Stomach smooth muscle (tissue), 2 donors: ENCODE data around the gene GLIS1.

Experiments used
- H3K27ac ChIP-seq: one replicate; pipeline ENCODE4 v1.7.0; 2013; ENCODE audit warnings: mild to moderate bottlenecking, low read length, inconsistent platforms
- H3K27me3 ChIP-seq, 2 donors: one replicate each; pipeline ENCODE4 v1.7.0; 2013; ENCODE audit warnings: low read length in 2 of 2; ENCODE audit not compliant: insufficient read depth in 2 of 2, control insufficient read depth in 1 of 2
- H3K36me3 ChIP-seq, 2 donors: one replicate each; pipeline ENCODE4 v1.7.0; 2013; ENCODE audit warnings: low read length in 2 of 2; ENCODE audit not compliant: control insufficient read depth in 2 of 2, insufficient read depth in 2 of 2
- H3K4me1 ChIP-seq: one replicate; pipeline ENCODE4 v1.7.0; 2013; ENCODE audit warnings: low read length; ENCODE audit not compliant: control insufficient read depth, insufficient read depth
- H3K4me3 ChIP-seq, 2 donors: one replicate each; pipeline ENCODE4 v1.7.0; 2013; ENCODE audit warnings: low read length in 2 of 2
- H3K9ac ChIP-seq, 2 donors: one replicate each; pipeline ENCODE4 v1.7.0; 2013; ENCODE audit warnings: low read length in 2 of 2, mild to moderate bottlenecking in 1 of 2
- H3K9me3 ChIP-seq, 2 donors: one replicate each; pipeline ENCODE4 v1.7.0; 2013; ENCODE audit warnings: low read length in 2 of 2; ENCODE audit not compliant: control insufficient read depth in 2 of 2
- donor health status: healthy.
- donor health status: Pancreatic carcinoma.

The GLIS1 gene

DNA sequence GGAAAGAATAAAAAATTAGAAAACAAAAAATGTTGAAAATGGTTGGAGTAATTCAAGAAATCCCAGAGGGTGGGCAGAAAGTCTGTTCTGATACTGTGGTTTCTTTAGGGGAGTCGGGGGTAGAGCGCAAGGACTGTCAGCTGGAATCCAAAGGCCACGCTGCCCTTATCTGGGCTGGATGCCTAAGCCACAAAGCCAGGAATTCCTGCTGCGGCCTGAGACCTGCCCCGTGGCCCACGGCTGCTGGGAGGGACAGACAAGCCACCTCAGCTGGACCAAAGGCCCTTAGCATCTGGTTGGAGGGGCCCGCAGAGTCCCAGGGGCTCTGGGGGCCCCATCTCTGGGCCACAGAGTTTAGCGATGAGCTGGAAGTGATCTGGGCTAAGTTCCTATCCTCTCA, 219.5 kb downstream of the GLIS1 start:
- Histone ChIP-seq H3K4me1 (peaks cover 4% of the 10 kb centered on the region), H3K27ac (no peak overlapping the region), H3K36me3 (no peaks in the 10 kb centered on the region), H3K27me3 (no peaks in the 10 kb centered on the region), H3K9ac (no peak overlapping the region), H3K4me3 (no peak overlapping the region), H3K9me3 (no peaks in the 10 kb centered on the region)

DNA sequence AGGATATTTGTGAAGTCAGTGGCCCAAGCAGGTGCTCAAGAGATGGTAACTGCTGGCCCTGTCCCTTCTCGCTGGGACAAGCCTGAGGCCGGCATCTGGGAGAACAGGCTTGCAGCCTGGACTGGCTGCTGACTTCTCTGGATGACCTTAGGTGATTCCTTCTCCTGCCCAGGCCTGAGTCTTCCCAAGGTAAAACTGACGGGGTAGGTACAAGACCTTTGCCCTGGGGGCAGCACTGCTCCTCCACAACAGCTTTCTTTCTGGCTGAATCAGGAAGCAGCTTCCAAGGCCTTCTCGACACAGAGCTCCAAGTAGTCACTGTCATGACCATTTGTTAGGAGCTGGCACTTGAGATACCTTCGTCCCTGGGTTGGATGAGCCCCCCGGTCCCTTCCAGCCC, 220.2 kb downstream of the GLIS1 start:
- Histone ChIP-seq H3K9me3 (no peaks in the 10 kb centered on the region), H3K9ac (no peak overlapping the region), H3K27me3 (no peaks in the 10 kb centered on the region), H3K36me3 (no peaks in the 10 kb centered on the region), H3K27ac (no peak overlapping the region), H3K4me3 (no peak overlapping the region), H3K4me1 (peaks cover 2% of the 10 kb centered on the region)

DNA sequence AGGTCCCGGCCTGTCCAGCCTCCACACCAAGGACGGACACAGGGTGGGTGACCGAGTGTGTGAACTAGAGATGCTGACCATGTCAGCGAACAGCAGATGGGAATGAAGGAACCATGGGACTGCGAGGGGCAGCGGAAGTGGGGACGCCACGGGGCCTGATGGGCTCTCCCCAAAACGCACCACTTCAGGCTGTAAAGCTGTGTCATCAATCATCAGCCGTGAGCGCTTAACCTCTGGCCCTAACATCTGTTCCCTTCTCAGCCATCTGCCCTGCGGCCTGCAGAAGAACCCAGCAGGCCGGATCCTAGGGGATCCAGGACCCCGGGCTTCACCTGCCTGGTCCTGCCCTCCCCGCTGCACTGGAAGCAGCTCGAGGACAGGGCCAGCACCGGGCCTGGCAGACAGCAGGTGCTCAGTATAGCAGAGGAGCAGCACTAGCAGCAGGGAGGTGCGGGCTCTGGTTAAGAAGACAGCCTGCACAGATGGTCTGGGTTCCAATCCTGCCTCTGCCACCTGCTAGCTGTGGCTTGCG, 221.1 kb downstream of the GLIS1 start:
- Histone ChIP-seq H3K9ac (no peak overlapping the region), H3K36me3 (no peaks in the 10 kb centered on the region), H3K4me1 (peaks cover 2% of the 10 kb centered on the region), H3K4me3 (no peak overlapping the region), H3K27ac (no peak overlapping the region), H3K27me3 (no peaks in the 10 kb centered on the region), H3K9me3 (no peaks in the 10 kb centered on the region)

DNA sequence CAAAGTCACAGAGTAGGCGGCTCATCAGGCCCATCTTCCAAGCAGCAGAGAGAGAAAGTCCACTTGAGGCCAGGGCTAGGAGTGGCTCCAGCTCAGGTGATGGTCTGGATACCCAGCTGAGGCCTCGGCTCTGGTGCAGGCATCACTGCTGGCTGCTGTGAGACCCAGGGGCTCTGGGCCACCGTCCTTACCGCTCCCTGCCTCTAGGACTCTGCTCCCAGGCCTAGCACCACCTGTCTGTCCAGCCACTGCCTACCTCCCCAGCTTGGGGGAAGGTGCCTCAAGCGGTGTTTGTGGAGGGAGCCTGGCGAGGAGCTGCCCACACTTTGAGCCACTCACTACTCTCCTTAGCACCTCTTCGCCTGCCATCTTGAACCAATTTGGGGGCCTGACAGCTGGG, 221.9 kb downstream of the GLIS1 start:
- Histone ChIP-seq H3K4me1 (peaks cover 2% of the 10 kb centered on the region), H3K27ac (no peak overlapping the region), H3K9ac (no peak overlapping the region), H3K9me3 (no peaks in the 10 kb centered on the region), H3K27me3 (no peaks in the 10 kb centered on the region), H3K36me3 (no peaks in the 10 kb centered on the region), H3K4me3 (no peak overlapping the region)

DNA sequence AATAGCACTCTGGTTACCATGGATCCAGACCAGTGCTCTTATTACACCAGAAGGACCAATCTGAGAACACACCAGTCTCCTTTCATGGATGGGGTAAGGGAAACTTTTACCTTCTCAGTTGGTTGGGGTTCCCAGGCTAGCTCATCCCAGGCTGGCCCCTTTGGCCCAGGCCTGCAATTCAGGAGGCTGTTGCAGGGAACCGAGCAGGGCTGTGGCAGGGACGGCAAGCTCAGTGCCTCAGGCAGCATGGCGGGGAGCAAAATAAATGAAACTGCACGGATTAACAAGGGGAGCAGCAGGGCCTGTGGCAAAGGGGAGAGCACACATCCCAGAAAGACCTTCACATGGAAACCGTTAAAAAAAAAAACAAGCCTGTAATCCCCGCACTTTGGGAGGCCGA, 222.8 kb downstream of the GLIS1 start:
- Histone ChIP-seq H3K4me1 (peaks cover 7% of the 10 kb centered on the region), H3K36me3 (no peaks in the 10 kb centered on the region), H3K27ac (no peak overlapping the region), H3K4me3 (no peak overlapping the region), H3K27me3 (no peaks in the 10 kb centered on the region), H3K9me3 (no peaks in the 10 kb centered on the region), H3K9ac (no peak overlapping the region)

DNA sequence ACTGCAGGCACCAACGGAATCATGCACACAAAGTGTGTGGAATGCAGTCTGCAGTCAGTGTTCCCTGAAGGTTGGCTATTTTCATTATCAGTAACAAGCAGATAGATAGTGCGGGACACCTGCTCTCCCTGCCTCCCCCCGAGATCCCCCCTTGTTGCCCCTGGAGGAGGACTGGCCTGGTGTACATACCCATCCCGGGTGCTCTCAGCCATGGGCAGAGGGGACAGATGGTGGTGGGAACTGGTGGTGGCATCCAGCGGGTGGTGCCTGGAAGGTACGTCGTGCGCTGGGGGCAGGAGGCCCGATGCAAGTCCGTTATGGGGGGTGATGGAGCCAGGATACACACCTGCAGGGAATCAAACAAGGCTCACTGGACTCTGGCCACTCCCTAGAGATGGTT, 224.5 kb downstream of the GLIS1 start:
- Histone ChIP-seq H3K36me3 (no peaks in the 10 kb centered on the region), H3K9me3 (no peaks in the 10 kb centered on the region), H3K27ac (no peak overlapping the region), H3K4me1 (peaks cover 8% of the 10 kb centered on the region), H3K4me3 (no peak overlapping the region), H3K9ac (no peak overlapping the region), H3K27me3 (no peaks in the 10 kb centered on the region)

DNA sequence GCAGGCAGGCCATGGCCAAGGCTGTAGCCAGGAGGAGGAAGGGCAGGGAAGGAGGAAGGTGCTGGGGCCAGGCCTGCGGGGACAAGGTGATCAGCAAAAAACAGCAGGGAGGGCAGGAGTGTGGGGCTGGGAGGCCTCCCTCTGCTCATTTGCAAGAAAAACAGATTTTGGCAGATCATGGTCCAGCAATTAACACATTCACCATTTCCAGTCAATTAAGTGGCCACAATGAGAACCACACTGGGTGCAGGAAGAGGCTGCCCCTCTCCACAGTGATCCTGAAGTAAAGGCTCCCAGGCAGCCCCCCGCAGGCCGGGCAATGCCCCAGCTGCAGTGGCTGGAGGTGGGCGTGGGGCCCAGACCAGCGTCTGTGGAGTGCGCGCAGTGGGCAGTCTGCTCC, 225.1 kb downstream of the GLIS1 start:
- Histone ChIP-seq H3K9me3 (no peaks in the 10 kb centered on the region), H3K36me3 (no peaks in the 10 kb centered on the region), H3K27ac (no peak overlapping the region), H3K9ac (no peak overlapping the region), H3K27me3 (no peaks in the 10 kb centered on the region), H3K4me3 (no peak overlapping the region), H3K4me1 (peaks cover 7% of the 10 kb centered on the region)

DNA sequence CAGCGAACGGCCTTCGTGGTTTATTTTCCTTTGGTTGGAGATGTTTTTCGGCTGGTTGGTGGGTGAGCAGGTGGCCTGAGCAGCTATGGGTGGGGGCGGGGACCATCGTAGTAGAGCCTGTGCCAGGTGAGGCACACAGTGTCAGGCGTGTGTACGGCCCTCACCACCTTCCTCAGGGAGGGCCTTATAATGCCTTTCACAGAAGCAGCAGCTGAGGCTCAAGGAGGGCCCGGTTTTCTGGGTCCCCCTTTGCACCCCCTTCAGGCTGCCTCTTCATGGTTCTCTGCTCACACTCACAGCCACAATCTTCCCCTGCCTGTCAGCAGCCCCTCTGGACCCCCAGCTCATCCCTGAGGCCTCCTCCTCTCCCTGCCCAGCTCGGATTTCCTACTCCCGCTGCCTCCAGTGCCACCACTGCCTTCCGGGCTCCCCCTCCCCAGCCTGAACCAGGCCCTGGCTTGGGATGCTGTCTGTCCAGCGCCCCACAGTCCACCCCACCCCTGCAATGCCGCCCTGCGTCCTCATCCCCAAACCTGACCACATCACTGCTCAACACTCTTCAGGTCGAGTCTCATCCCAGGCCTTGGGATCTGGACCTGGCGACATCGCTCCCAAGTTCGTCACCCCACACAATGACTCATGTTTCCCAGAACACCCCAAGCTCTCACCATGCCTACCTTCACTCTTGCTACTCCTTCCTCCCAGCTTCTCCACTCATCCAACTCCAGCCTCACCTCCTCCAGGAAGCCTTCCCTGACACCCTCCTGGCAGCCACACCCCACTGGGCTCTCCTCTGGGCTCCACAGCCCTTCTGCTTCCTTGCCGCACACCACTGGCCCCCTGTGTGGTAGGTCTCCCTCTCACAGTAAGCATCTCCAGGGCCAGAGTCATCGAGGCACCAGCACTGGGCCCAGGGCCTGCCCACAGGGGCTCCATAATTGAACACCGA, 225.9 kb downstream of the GLIS1 start:
- no peaks in the 10 kb centered on the region for H3K9me3 ChIP-seq
- H3K27ac ChIP-seq, result no peak overlapping the region
- no peaks in the 10 kb centered on the region for H3K27me3 ChIP-seq
- no peak overlapping the region for H3K4me3 ChIP-seq
- peaks cover 7% of the 10 kb centered on the region for H3K4me1 ChIP-seq
- H3K36me3 ChIP-seq, result no peaks in the 10 kb centered on the region
- no peak overlapping the region for H3K9ac ChIP-seq

DNA sequence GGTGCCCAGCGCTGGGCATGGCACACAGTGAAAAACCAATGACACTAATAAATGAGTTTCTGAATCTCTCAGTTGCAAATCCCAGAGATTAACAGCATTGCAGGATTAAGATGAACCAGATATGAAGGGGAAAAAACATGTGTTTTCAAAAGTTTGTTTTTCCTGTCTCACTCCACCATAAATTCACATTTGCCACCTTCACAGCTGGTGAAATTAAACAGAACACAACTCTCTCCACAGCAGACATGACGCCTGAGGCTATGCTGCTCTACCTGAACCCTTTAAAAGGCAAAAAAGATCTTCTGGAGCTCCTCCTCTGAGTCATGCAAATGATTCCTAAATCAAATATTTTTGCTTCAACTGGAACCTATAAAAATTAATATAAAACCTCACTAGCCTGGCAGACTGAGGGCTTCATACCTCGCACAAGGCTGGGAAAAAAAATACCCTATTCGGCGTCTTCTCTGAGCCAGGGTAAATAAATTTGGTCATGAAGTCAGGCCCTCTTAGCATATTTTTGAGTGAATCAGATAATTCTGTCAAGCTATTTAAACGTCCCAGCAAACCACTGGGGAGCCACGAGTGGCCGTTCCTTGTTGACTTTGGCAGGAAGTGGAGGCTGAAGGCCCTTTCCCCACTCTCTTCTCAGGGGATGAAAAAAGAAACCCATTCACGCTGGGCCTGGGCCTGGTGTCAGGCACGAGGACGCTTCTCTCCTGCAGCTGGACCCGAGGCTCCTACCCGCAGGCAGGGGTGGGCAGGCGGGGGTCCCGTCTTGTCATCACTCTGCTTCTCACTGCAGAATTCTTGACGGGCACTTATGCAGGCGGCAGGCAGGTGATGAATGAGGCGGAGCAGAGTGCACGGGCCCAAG, 226.8 kb downstream of the GLIS1 start:
- no peak overlapping the region for H3K27ac ChIP-seq
- H3K27me3 ChIP-seq, result no peaks in the 10 kb centered on the region
- no peaks in the 10 kb centered on the region for H3K9me3 ChIP-seq

DNA sequence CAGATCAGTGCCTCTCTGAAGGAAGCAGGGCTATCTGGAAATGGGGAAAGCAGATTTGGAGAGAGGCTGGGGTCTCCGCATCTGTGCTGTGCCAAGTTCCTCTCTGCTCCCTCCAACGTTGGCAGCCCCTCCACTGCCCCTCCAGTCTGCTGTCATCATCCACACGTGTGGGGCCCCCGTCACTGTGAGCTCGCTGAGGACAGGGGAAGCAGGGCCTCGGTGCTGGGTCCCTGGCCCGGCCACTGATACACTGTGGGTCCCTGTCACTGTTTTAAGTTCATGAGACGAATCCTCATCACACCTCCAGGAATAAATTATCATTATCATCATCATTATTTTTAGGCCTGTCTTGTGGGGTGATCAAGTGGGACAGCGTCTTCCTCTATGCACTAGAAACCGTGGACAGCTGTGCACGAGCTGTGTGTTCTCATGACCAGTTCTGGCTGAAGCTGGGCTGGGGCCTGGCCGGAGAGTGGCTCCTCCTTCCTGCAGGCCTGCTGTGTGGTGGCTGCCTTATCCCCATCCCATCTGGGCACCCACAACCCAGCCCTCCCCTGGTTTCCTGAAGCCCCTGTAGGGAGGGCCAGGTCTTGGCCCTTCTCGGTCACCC, 227.5 kb downstream of the GLIS1 start:
- Histone ChIP-seq H3K4me3 (no peak overlapping the region), H3K9me3 (no peaks in the 10 kb centered on the region), H3K27me3 (no peaks in the 10 kb centered on the region), H3K27ac (no peak overlapping the region), H3K4me1 (peaks cover 7% of the 10 kb centered on the region), H3K36me3 (no peaks in the 10 kb centered on the region), H3K9ac (no peak overlapping the region)

More for the DNA sequence above, 226.8 kb downstream of the GLIS1 start:
- Histone ChIP-seq H3K4me3 (no peak overlapping the region), H3K36me3 (no peaks in the 10 kb centered on the region), H3K4me1 (peaks cover 7% of the 10 kb centered on the region), H3K9ac (no peak overlapping the region)
